ENCODE results near the gene LGALS7. TPM values are rescaled to one million over a fixed set of nuclear protein-coding genes. Genes with fewer than 3 reads are reported as not detected.

Gene LGALS7
- total RNA-seq, 1 experiment from 2014 or later: 1.1 TPM

DNA sequence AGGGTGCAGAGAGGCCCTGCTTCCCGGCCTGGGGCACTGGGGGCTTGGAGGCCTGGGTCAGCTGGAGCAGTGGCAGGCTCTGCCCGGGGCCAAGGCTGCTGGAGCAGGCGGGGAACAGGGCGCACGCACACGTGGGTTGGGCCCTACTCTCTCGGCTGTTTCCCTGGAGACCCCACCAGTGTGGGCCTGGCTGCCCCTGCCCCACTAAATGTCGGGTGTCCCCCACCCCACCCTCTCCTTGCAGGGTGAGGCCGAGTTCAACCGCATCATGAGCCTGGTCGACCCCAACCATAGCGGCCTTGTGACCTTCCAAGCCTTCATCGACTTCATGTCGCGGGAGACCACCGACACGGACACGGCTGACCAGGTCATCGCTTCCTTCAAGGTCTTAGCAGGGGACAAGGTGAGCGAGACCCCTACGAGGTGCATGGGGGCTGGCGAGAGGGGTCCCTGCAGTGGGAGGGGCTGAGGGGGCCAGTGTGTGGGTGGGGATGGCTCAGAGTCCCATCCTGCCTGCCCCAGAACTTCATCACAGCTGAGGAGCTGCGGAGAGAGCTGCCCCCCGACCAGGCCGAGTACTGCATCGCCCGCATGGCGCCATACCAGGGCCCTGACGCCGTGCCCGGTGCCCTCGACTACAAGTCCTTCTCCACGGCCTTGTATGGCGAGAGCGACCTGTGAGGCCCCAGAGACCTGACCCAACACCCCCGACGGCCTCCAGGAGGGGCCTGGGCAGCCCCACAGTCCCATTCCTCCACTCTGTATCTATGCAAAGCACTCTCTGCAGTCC is 44.4 kb downstream of the LGALS7 start:
- no peaks in the 10 kb centered on the region for H3K9me3 Mint-ChIP-seq (ENCODE audit: unreplicated experiment)
- ChIA-PET POLR2A (interaction anchor here (0.7 to 1.5 kb wide), 3 partner anchors 10 to 172 kb away, joined by 3 to 8 read pairs (median 4); no protein-coding TSS in a partner anchor), CTCF (interaction anchor here (0.7 to 1.4 kb wide), 4 partner anchors 9 to 213 kb away, joined by 3 to 4 read pairs (median 4); no protein-coding TSS in a partner anchor)
- DNase-seq (ENCODE audit: unreplicated experiment): no peak
- peaks cover 22% of the 10 kb centered on the region for H3K4me1 Mint-ChIP-seq (ENCODE audit: insufficient read depth, unreplicated experiment)
- no peaks in the 10 kb centered on the region for H3K27me3 Mint-ChIP-seq (ENCODE audit: insufficient read depth, unreplicated experiment)
- no peak overlapping the region for H3K4me3 Mint-ChIP-seq (ENCODE audit: unreplicated experiment)
- TF ChIP-seq, protein P1, sequence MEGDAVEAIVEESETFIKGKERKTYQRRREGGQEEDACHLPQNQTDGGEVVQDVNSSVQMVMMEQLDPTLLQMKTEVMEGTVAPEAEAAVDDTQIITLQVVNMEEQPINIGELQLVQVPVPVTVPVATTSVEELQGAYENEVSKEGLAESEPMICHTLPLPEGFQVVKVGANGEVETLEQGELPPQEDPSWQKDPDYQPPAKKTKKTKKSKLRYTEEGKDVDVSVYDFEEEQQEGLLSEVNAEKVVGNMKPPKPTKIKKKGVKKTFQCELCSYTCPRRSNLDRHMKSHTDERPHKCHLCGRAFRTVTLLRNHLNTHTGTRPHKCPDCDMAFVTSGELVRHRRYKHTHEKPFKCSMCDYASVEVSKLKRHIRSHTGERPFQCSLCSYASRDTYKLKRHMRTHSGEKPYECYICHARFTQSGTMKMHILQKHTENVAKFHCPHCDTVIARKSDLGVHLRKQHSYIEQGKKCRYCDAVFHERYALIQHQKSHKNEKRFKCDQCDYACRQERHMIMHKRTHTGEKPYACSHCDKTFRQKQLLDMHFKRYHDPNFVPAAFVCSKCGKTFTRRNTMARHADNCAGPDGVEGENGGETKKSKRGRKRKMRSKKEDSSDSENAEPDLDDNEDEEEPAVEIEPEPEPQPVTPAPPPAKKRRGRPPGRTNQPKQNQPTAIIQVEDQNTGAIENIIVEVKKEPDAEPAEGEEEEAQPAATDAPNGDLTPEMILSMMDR (IDR thresholded peaks at IDR 0.05; ENCODE audit: unreplicated experiment): no peak
- no peak overlapping the region for H3K27ac Mint-ChIP-seq (ENCODE audit: low read depth, unreplicated experiment)
- intact Hi-C loops (cut with micrococcal nuclease): loop anchor here (2.0 kb wide), 1 partner anchor 110 kb away; no protein-coding TSS in a partner anchor
- peaks cover 85% of the 10 kb centered on the region for H3K36me3 Mint-ChIP-seq (ENCODE audit: insufficient read depth, unreplicated experiment)
- BruUV-seq (replicated peaks): no TSS peak

DNA sequence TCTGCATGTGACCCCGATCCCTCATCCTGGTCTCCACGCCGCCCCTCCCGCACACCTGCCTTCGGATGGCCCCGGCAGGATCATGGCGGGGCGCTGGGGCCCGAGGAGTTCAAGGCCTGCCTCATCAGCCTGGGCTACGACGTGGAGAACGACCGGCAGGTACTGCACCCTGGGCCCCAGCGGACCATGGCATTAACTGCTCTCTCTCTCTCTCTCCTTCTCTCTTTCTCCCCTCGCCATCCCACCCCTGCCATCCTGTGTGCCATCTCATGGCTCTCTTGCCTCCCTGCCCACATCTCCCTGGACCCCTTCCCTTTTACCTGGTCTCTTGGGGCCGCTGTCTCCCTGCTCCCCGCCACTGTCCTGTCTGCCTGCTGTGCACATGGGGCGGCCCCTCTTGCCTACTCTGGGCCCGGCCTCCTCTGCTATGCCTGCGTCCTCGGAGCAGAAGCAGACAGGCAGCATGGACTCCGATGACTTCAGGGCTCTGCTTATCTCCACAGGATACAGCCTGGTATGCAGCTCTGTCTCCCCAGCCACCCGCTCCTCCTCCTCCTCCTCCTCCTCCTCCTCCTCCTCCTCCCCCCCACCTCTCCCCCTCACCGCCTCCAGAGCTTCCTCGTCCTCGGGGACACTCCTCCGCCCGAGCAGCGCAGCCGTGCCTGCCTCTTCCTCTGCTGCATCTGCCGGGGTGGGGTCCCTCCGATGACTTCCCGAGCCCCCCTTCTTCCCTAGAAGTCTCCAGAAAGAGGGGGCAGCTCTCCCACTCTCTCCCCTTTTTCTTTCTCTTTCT is 45.3 kb downstream of the LGALS7 start:
- Mint-ChIP-seq H3K27me3 (ENCODE audit: insufficient read depth, unreplicated experiment) (no peaks in the 10 kb centered on the region), H3K9me3 (ENCODE audit: unreplicated experiment) (no peaks in the 10 kb centered on the region), H3K4me3 (ENCODE audit: unreplicated experiment) (no peak overlapping the region), H3K4me1 (ENCODE audit: insufficient read depth, unreplicated experiment) (peaks cover 16% of the 10 kb centered on the region), H3K27ac (ENCODE audit: low read depth, unreplicated experiment) (no peak overlapping the region), H3K36me3 (ENCODE audit: insufficient read depth, unreplicated experiment) (peaks cover 86% of the 10 kb centered on the region)
- intact Hi-C loops (cut with micrococcal nuclease): loop anchor here (2.0 kb wide), 1 partner anchor 111 kb away; no protein-coding TSS in a partner anchor
- no TSS peak for BruUV-seq (replicated peaks)
- POLR2A ChIA-PET: interaction anchor here (1.0 to 1.5 kb wide), 3 partner anchors 9 to 172 kb away, joined by 3 to 8 read pairs (median 4); no protein-coding TSS in a partner anchor
- TF ChIP-seq, protein P1 (IDR thresholded peaks at IDR 0.05; ENCODE audit: unreplicated experiment): no peak
- no peak for DNase-seq (ENCODE audit: unreplicated experiment)
- CTCF ChIA-PET: interaction anchor here (0.5 to 1.4 kb wide), 4 partner anchors 8 to 213 kb away, joined by 3 to 4 read pairs (median 4); no protein-coding TSS in a partner anchor

- BruUV-seq (replicated peaks): no TSS peak
- TF ChIP-seq, protein P1 (IDR thresholded peaks at IDR 0.05; ENCODE audit: unreplicated experiment): no peak
- Mint-ChIP-seq H3K4me3 (ENCODE audit: unreplicated experiment) (no peak overlapping the region), H3K4me1 (ENCODE audit: insufficient read depth, unreplicated experiment) (peaks cover 10% of the 10 kb centered on the region), H3K36me3 (ENCODE audit: insufficient read depth, unreplicated experiment) (peaks cover 91% of the 10 kb centered on the region), H3K27me3 (ENCODE audit: insufficient read depth, unreplicated experiment) (no peaks in the 10 kb centered on the region), H3K27ac (ENCODE audit: low read depth, unreplicated experiment) (no peak overlapping the region), H3K9me3 (ENCODE audit: unreplicated experiment) (no peaks in the 10 kb centered on the region)
- intact Hi-C loops (cut with micrococcal nuclease): no loop called here
- no peak for DNase-seq (ENCODE audit: unreplicated experiment)
- POLR2A ChIA-PET: interaction anchor here (1.1 kb wide), 1 partner anchor 111 kb away, joined by 3 read pairs; no protein-coding TSS in a partner anchor
- CTCF ChIA-PET: no interaction called here
Observed at GRCh38 chr19:38727306-38727867, 45.9 kb downstream of the LGALS7 start.
